ENCODE data around the gene AAR2. TPM values are rescaled to one million over a fixed set of nuclear protein-coding genes. Genes with fewer than 3 reads are reported as not detected.

AAR2 gene
- polyA plus RNA-seq, 1 of the 3 experiments (the other 2 are of a cell fraction), result 17.4 TPM

DNA sequence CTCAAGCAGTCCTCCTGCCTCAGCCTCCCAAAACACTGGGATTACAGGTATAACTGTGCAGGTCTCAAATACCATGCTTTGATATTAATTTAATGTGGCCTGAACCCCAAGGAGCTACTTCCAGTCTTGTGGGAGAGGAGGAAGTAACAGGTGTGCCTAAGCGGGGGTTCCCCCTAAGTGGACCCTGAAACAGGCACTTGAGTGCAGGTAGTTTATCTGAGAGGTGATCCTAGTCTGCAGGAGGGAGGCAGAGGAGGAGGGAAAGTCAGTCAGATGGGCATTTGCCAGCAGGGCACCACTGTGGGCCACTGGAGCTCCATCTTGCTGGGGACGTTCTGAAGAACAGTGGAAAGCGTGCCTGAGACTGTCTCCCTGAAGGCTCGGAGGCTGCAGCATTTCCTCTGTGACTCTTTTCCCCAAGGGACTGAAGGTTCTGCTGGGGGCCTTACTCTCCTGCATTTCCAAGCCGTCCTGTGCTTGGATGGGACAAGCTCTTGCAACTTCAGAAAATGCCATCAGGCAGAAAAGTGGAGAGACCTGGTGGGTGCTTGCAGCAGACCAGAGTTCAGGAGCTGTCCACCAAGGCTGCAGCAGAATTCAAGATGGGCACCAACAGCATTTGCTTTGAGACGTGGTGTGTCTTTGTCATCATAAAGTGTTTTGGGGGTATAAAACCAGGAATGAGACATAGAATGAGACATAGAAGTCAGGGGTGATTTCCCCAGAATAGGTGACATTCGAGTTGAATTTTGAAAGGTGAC lies 65.3 kb downstream of the AAR2 start (continued):
- TF ChIP-seq, protein P1, sequence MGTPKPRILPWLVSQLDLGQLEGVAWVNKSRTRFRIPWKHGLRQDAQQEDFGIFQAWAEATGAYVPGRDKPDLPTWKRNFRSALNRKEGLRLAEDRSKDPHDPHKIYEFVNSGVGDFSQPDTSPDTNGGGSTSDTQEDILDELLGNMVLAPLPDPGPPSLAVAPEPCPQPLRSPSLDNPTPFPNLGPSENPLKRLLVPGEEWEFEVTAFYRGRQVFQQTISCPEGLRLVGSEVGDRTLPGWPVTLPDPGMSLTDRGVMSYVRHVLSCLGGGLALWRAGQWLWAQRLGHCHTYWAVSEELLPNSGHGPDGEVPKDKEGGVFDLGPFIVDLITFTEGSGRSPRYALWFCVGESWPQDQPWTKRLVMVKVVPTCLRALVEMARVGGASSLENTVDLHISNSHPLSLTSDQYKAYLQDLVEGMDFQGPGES (IDR thresholded peaks at IDR 0.05; ENCODE audit: low read depth, low read length), result no peak
- TF ChIP-seq, protein P2, sequence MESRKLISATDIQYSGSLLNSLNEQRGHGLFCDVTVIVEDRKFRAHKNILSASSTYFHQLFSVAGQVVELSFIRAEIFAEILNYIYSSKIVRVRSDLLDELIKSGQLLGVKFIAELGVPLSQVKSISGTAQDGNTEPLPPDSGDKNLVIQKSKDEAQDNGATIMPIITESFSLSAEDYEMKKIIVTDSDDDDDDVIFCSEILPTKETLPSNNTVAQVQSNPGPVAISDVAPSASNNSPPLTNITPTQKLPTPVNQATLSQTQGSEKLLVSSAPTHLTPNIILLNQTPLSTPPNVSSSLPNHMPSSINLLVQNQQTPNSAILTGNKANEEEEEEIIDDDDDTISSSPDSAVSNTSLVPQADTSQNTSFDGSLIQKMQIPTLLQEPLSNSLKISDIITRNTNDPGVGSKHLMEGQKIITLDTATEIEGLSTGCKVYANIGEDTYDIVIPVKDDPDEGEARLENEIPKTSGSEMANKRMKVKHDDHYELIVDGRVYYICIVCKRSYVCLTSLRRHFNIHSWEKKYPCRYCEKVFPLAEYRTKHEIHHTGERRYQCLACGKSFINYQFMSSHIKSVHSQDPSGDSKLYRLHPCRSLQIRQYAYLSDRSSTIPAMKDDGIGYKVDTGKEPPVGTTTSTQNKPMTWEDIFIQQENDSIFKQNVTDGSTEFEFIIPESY (IDR thresholded peaks at IDR 0.05; ENCODE audit: borderline replicate concordance, low read depth), result no peak

DNA sequence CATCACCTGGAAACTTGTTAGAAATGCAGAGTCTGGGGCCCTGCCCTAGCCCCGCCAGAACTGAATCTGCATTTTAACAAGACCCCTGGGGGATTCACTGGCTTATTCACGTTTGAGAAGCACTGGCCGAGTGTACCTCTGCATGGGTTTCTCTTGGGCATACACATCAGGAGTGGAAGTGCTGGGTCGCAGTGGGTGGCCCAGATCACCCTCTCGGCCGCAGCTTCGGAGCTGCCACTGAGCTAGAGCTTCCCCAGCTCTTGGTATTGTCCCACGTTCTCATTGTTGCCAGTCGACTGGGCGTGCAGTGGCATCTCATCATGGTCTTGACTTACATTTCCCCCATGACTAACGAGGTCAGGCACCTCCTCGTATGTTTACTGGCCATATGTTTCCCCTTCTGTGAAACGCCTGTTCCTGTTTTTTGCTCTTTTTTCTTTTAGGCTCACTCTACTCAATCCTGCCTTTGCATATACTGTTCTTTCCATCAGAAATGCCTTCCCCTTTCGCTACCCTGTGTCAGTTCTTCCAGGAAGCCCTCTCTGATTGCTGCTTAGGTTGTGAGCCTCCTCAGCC lies 66.8 kb downstream of the AAR2 start:
- 57% methylated on average over 13 of the region's 14 CpGs for WGBS (ENCODE audit: low lambda C conversion rate)
- no peak overlapping the region for H3K4me2 ChIP-seq
- H3K9me2 ChIP-seq, result no peaks in the 10 kb centered on the region
- no peaks in the 10 kb centered on the region for H3K9me3 ChIP-seq
- H3K27ac ChIP-seq (ENCODE audit: low read depth in 2 of 2, low read length in 1 of 2), result no peak overlapping the region
- POLR2A ChIA-PET, result no interaction called here
- no peaks in the 10 kb centered on the region for H3F3A ChIP-seq (replicated peaks; ENCODE audit: insufficient read depth)
- H3K4me1 ChIP-seq (ENCODE audit: control insufficient read depth in 1 of 2, insufficient read depth in 2 of 2, low read depth in 1 of 2, low read length in 1 of 2), result peaks cover 0 to 10% of the 10 kb centered on the region in 2 experiments; a peak in 1 of 4 replicates
- CTCF ChIA-PET, result interaction anchor here (0.5 to 1.6 kb wide), 4 partner anchors 33 to 584 kb away, joined by 3 read pairs; no protein-coding TSS in a partner anchor
- no peaks in the 10 kb centered on the region for H4K20me1 ChIP-seq (ENCODE audit: insufficient read depth)
- H3K27me3 ChIP-seq (ENCODE audit: insufficient read depth), result peaks cover 43% of the 10 kb centered on the region
- DNase-seq, result no peak
- no peak overlapping the region for H3K4me3 ChIP-seq (ENCODE audit: low read depth in 2 of 2, low read length in 1 of 2)
- no peaks in the 10 kb centered on the region for H3K36me3 ChIP-seq (replicated peaks in 1 of 2; ENCODE audit: control insufficient read depth in 1 of 2, insufficient read depth in 2 of 2, low read length in 1 of 2)
- no peak overlapping the region for H2AFZ ChIP-seq (ENCODE audit: low read depth)
- TF ChIP-seq YY1 (IDR thresholded peaks at IDR 0.05; ENCODE audit: low read depth) (no peak), POLR2AphosphoS5 (IDR thresholded peaks at IDR 0.05; ENCODE audit: low read depth, low read length) (no peak), RCOR1 (IDR thresholded peaks at IDR 0.05; ENCODE audit: low read length) (no peak), FOXJ3 (CRISPR knock-in tag; IDR thresholded peaks at IDR 0.05) (no peak), NFIC (IDR thresholded peaks at IDR 0.05; ENCODE audit: borderline replicate concordance) (no peak)
- TF ChIP-seq, protein P3, sequence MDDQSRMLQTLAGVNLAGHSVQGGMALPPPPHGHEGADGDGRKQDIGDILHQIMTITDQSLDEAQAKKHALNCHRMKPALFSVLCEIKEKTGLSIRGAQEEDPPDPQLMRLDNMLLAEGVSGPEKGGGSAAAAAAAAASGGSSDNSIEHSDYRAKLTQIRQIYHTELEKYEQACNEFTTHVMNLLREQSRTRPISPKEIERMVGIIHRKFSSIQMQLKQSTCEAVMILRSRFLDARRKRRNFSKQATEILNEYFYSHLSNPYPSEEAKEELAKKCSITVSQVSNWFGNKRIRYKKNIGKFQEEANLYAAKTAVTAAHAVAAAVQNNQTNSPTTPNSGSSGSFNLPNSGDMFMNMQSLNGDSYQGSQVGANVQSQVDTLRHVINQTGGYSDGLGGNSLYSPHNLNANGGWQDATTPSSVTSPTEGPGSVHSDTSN (IDR thresholded peaks at IDR 0.05), result no peak
- TF ChIP-seq, protein P1 (IDR thresholded peaks at IDR 0.05; ENCODE audit: low read depth, low read length), result no peak
- TF ChIP-seq, protein P4, sequence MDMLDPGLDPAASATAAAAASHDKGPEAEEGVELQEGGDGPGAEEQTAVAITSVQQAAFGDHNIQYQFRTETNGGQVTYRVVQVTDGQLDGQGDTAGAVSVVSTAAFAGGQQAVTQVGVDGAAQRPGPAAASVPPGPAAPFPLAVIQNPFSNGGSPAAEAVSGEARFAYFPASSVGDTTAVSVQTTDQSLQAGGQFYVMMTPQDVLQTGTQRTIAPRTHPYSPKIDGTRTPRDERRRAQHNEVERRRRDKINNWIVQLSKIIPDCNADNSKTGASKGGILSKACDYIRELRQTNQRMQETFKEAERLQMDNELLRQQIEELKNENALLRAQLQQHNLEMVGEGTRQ (IDR thresholded peaks at IDR 0.05; ENCODE audit: borderline replicate concordance, low read depth, low read length), result no peak
- TF ChIP-seq, protein P5, sequence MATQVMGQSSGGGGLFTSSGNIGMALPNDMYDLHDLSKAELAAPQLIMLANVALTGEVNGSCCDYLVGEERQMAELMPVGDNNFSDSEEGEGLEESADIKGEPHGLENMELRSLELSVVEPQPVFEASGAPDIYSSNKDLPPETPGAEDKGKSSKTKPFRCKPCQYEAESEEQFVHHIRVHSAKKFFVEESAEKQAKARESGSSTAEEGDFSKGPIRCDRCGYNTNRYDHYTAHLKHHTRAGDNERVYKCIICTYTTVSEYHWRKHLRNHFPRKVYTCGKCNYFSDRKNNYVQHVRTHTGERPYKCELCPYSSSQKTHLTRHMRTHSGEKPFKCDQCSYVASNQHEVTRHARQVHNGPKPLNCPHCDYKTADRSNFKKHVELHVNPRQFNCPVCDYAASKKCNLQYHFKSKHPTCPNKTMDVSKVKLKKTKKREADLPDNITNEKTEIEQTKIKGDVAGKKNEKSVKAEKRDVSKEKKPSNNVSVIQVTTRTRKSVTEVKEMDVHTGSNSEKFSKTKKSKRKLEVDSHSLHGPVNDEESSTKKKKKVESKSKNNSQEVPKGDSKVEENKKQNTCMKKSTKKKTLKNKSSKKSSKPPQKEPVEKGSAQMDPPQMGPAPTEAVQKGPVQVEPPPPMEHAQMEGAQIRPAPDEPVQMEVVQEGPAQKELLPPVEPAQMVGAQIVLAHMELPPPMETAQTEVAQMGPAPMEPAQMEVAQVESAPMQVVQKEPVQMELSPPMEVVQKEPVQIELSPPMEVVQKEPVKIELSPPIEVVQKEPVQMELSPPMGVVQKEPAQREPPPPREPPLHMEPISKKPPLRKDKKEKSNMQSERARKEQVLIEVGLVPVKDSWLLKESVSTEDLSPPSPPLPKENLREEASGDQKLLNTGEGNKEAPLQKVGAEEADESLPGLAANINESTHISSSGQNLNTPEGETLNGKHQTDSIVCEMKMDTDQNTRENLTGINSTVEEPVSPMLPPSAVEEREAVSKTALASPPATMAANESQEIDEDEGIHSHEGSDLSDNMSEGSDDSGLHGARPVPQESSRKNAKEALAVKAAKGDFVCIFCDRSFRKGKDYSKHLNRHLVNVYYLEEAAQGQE (IDR thresholded peaks at IDR 0.05; ENCODE audit: low read depth, low read length), result no peak
- no peak overlapping the region for H3K9ac ChIP-seq
- no peaks in the 10 kb centered on the region for H3K79me2 ChIP-seq (ENCODE audit: insufficient read depth)

All from SK-N-SH (cell line).